HL-60 (cell line): ENCODE results near the gene GBP6.

Source experiments
- CTCF ChIP-seq: IDR thresholded peaks from one replicate; pipeline ENCODE4 v1.5.1; 2011; ENCODE audit warnings: low read length, control low read depth, inconsistent platforms; ENCODE audit not compliant: insufficient read depth
- SPI1 ChIP-seq: IDR thresholded peaks from 2 replicates; pipeline ENCODE4 v1.6.1; 2012; ENCODE audit warnings: low read depth, mild to moderate bottlenecking, borderline replicate concordance

GRCh38 chr1:89382479-89382878 is 18.6 kb downstream of the GBP6 start:
- TF ChIP-seq CTCF = no peak
- TF ChIP-seq SPI1 = no peak
